Measurements from ENCODE around the gene CALML3. TPM values are rescaled to one million over a fixed set of nuclear protein-coding genes. Genes with fewer than 3 reads are reported as not detected.
A peak's percentile ranks its signal among the peaks of the same experiment; 100 is the strongest.

CALML3 gene
- total RNA-seq, 2 donors from 2014 or later = not detected

DNA sequence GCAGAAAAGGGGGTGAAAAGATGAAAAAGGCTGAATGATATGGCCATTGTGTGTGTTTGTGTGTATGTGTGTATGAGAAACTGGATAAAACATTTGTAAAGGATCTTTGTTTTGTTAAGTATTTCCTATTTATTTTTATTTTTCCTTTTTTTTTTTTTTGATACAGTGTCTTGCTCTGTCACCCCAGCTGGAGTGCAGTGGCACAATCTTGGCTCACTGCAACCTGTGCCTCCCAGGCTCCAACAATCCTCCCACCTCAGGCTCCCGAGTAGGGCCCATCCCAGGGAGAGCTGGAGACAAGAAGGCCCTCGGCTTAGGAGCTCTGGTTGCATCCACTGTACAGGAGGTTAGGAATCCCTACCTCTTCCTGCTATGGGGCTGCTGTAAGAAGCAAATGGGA lies 18.5 kb upstream of the CALML3 start:
- Mint-ChIP-seq H3K9me3 (no peaks in the 10 kb centered on the region), H3K4me1 (ENCODE audit: low read depth) (no peaks in the 10 kb centered on the region), H3K4me3 (no peak overlapping the region), H3K27ac (no peak overlapping the region), H3K27me3 (ENCODE audit: low read depth) (peaks cover 25% of the 10 kb centered on the region), H3K36me3 (ENCODE audit: insufficient read depth in 2 of 2) (no peaks in the 10 kb centered on the region)
- ATAC-seq (replicated peaks in 1 of 2) = no peak
- no peak for DNase-seq

DNA sequence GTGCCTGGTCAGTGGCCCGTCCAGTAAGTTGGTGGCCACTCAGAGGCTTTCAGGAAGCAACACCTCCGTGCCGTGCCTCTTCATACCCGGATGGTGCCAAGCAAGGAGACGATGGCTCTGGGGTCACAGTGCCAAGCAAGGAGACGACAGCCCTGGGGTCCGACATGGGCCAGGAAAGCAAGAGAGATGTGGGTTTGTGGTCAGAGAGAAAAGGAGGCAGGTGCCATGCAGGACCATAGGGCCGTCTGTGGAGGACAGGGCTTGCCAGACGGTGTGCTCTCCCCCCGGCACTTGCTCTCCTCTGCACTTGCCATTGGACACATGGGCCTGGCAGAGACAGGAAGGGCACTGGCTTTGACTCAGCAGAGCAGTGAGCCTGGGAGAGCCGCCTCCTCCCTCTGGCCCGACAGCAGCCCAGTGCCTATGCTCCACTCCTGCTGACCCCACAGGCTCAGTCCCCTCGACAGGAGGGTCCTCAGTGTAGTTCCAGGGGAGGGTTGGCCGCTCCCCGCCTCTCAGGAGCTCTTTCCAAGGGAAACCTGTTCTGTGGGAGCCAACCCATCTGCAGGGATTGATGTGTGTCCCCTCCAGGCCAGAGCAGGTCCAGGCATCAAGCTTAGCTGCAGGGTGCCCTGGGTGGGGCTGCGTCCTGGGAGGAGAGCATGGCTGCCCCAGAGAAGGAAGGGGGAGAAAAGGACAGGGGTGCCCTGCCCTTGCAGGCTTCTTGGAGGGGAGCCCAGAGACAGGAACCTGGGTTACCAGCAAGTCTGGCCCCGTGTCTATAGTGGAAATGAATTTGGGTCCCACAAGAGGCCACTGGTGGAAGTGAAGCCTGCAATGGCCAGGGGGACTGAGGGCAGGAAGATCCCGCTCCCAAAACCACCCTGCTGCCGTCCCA lies 17.8 kb upstream of the CALML3 start:
- H3K36me3 Mint-ChIP-seq (ENCODE audit: insufficient read depth in 2 of 2) = no peaks in the 10 kb centered on the region
- no peaks in the 10 kb centered on the region for H3K4me1 Mint-ChIP-seq (ENCODE audit: low read depth)
- H3K27me3 Mint-ChIP-seq (ENCODE audit: low read depth) = peaks cover 25% of the 10 kb centered on the region
- H3K4me3 Mint-ChIP-seq = no peak overlapping the region
- ATAC-seq (replicated peaks in 1 of 2) (no peak), DNase-seq (no peak)
- no peak overlapping the region for H3K27ac Mint-ChIP-seq
- no peaks in the 10 kb centered on the region for H3K9me3 Mint-ChIP-seq

DNA sequence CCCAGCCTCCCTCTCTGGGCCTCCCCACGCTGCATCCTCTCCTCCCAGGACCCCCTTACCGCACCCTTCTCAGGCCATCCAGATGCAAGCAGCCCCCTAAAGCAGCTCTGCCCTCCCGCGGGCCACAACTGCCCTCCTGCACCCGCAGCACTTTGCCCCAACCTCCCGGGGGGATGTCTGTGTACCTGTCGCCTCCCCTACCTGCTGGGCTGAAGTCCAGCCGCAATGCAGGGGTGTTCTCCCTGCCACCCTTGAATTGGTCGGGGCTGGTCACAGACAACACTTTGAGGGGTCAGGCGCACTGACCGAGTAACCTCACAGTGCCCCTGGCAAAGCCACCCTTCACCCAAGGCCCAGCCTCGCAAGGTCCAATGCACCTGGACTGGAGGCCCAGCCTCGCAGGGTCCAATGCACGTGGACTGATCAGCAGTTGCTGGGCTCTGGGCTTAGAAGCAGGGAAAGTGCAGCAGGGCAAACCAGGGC lies 17.1 kb upstream of the CALML3 start:
- DNase-seq (no peak), ATAC-seq (replicated peaks in 1 of 2) (no peak)
- Mint-ChIP-seq H3K4me3 (no peak overlapping the region), H3K36me3 (ENCODE audit: insufficient read depth in 2 of 2) (no peaks in the 10 kb centered on the region), H3K9me3 (no peaks in the 10 kb centered on the region), H3K27ac (no peak overlapping the region), H3K4me1 (ENCODE audit: low read depth) (peaks cover 3% of the 10 kb centered on the region), H3K27me3 (ENCODE audit: low read depth) (peaks cover 30% of the 10 kb centered on the region)

DNA sequence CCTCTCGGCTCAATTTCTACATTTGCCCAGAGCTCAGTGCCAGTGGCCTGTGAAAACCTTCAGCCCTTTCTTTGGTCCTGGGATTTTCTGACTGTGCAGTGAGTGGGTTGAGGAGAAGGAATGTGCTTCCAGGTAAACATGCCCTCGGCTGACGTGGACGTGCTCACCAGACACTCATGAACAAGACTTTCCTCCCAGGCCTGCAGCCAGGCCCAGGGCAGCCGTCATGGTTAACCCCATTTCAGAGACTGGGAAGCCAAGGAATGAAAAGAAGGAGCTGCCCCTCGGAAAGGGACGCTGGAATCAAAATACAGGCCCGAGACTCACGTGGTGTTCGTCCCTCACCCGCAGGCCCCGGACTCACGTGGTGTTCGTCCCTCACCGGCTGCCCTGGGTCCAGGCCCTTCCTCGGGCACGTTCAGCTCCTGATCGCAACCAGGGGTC lies 16.6 kb upstream of the CALML3 start:
- Mint-ChIP-seq H3K27me3 (ENCODE audit: low read depth) (peaks cover 25% of the 10 kb centered on the region), H3K36me3 (ENCODE audit: insufficient read depth in 2 of 2) (no peaks in the 10 kb centered on the region), H3K9me3 (no peaks in the 10 kb centered on the region), H3K4me3 (no peak overlapping the region), H3K27ac (no peak overlapping the region), H3K4me1 (ENCODE audit: low read depth) (peaks cover 8% of the 10 kb centered on the region)
- ATAC-seq (replicated peaks in 1 of 2) (no peak), DNase-seq (no peak)

DNA sequence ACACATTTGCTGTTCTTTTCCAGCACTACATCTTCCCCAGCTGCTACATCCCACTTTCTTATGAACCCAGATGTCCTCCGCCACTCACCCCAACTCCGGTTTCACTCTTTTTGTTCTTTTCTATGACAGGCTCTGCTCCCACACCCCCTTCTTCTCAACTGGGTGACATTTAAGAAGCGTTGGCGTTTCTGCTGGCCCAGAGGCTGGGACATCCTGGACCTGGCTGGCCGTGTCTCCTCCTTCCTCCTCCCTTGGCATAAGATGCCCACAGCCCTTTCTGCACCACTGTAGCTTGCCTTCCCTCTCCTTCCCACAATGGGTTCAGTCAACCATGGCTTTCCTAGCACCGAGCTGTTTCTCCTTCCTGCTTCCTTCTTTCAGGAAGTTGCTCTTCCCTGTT lies 16.0 kb upstream of the CALML3 start:
- peaks cover 19% of the 10 kb centered on the region for H3K27me3 Mint-ChIP-seq (ENCODE audit: low read depth)
- H3K4me3 Mint-ChIP-seq = no peak overlapping the region
- H3K9me3 Mint-ChIP-seq = no peaks in the 10 kb centered on the region
- DNase-seq (no peak), ATAC-seq (replicated peaks in 1 of 2) (no peak)
- H3K36me3 Mint-ChIP-seq (ENCODE audit: insufficient read depth in 2 of 2) = no peaks in the 10 kb centered on the region
- peaks cover 13% of the 10 kb centered on the region for H3K4me1 Mint-ChIP-seq (ENCODE audit: low read depth)
- no peak overlapping the region for H3K27ac Mint-ChIP-seq

DNA sequence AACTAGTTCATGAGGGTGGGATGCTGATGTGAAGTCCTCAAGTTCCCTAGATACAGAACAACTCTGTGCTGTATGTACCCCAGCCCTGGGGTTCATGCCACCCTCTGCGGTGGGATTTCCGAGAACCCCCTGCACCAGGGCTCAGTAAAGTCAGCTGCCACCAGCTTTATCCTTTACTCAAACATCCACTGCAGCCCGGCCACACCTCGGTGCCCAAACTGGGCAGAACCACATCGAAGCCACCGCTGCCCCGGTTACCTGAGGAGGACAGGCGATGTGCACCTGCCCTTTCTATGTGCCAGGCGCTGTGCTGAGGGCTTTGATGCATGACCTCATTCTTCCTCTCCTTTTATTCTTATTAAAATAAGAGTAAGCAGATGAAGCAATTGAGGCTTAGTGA lies 15.5 kb upstream of the CALML3 start:
- H3K36me3 Mint-ChIP-seq (ENCODE audit: insufficient read depth in 2 of 2) = no peaks in the 10 kb centered on the region
- DNase-seq (no peak), ATAC-seq (replicated peaks in 1 of 2) (no peak)
- no peak overlapping the region for H3K27ac Mint-ChIP-seq
- H3K4me3 Mint-ChIP-seq = no peak overlapping the region
- H3K4me1 Mint-ChIP-seq (ENCODE audit: low read depth) = peaks cover 13% of the 10 kb centered on the region
- peaks cover 19% of the 10 kb centered on the region for H3K27me3 Mint-ChIP-seq (ENCODE audit: low read depth)
- H3K9me3 Mint-ChIP-seq = no peaks in the 10 kb centered on the region

DNA sequence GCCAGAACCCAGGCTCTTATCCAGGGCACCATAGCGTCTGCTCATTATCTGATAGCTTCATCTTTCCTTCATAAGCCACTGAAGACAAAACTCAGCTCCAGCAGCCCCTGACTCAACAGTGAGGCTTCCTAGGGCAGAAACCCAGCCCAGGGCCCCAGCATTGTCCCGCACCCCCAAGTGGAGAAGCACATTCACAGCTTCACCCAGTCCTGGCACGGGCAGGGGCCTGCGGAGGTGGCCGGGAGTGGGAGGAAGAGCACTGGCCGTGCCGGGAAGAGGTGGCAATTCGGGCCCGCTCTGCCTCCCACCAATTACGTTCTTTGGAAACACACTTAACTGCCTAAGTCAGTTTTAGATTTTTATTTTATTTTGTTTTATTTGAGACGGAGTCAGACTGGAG lies 15.1 kb upstream of the CALML3 start:
- DNase-seq (no peak), ATAC-seq (replicated peaks in 1 of 2) (no peak)
- no peak overlapping the region for H3K4me3 Mint-ChIP-seq
- H3K4me1 Mint-ChIP-seq (ENCODE audit: low read depth) = peaks cover 13% of the 10 kb centered on the region
- peaks cover 19% of the 10 kb centered on the region for H3K27me3 Mint-ChIP-seq (ENCODE audit: low read depth)
- no peaks in the 10 kb centered on the region for H3K9me3 Mint-ChIP-seq
- H3K27ac Mint-ChIP-seq = no peak overlapping the region
- no peaks in the 10 kb centered on the region for H3K36me3 Mint-ChIP-seq (ENCODE audit: insufficient read depth in 2 of 2)

DNA sequence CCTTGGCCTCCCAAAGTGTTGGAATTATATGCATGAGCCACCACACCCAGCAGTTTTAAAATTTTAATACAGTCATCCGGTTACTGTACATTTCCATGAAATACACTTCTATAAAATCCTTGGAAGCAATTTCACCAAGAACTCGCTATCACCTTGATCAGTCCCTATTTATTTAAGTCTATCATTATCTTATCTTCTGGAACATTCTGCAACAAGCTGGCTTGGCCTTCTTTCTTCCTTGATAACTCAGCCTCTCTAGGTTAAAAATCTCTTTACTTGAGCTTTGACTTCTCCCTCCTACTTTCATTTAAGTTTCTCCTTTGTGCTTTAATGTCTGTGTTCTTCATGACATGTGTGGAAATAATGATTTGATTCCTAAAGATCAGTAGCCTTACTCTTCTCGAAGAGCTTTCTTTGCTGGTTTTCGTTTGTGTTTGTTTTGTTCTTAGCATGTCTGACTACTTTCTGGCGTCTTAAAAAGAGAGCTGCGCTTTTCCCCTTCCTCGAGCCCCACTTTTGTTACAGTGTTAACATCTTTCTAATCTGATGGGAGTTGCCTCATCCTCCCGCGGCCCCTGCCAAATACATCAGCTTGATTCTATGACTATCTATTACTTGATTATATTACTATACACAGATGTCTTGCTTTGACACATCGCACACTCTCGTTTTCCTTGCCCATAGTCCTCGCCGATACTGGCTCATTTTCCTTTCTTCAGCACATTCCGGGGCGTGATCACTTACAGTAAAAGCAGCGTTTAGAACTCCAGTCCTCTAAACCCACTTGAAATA lies 14.3 kb upstream of the CALML3 start:
- ATAC-seq (replicated peaks in 1 of 2) = no peak
- no peak overlapping the region for H3K4me3 Mint-ChIP-seq
- H3K27ac Mint-ChIP-seq = no peak overlapping the region
- peaks cover 14% of the 10 kb centered on the region for H3K27me3 Mint-ChIP-seq (ENCODE audit: low read depth)
- no peaks in the 10 kb centered on the region for H3K9me3 Mint-ChIP-seq
- H3K36me3 Mint-ChIP-seq (ENCODE audit: insufficient read depth in 2 of 2) = no peaks in the 10 kb centered on the region
- peaks cover 13% of the 10 kb centered on the region for H3K4me1 Mint-ChIP-seq (ENCODE audit: low read depth)
- DNase-seq = no peak

DNA sequence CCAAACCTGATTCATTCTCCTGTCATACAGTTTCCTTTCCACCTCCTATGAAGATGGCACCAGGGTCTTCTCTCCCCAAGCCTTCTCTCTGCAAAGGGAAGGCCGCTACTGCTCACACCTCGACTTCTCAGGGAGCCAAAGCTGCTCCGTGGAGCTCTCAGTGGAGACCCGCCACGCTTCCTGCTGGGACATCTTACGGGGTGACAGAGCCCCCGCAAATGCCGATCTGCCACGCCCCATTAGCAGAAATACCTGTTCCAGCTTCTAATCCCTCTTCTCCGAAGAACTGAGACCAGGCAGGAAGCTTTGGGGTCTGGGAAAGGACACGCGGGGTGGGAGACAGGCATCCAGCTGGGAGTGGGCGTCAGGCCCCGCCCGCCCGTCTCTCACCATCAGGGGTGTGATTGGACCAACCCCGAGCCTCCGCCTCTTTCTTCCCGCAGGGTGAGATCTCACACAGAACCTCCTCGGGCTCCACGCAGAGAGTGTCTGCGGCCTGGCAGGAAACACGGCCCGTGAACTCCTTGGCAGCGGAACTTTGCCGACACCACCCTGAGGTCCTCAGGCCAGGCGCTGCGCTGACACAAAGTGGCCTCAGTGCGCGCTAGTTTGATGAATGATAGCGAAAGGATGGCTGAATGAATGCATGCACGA lies 13.4 kb upstream of the CALML3 start:
- no peak for DNase-seq

DNA sequence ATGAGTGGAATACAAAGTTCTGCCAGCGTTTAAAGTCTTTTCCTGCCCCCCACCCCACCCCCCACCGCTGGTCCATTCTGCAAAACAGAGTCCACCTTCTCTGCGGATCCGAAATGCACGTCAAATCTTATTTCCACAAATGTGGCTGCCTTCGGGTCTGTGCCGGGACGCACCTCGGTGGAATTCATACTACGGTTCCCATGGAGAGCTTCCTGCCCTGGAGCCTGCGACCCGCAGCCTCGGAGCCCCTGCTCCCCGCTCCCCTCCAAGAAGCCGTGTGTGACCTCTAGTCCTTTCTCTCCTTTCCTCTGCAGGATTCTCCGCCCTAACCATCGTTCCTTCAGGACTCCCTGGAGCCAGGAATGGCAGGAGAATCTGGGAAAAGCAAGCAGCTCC lies 12.9 kb upstream of the CALML3 start:
- Mint-ChIP-seq H3K9me3 (peaks cover 0 to 2% of the 10 kb centered on the region in 2 donors), H3K4me3 (peak overlapping the region in 1 of 2 donors; percentile 20), H3K36me3 (ENCODE audit: insufficient read depth in 2 of 2) (no peaks in the 10 kb centered on the region), H3K4me1 (ENCODE audit: low read depth) (peaks cover 13% of the 10 kb centered on the region), H3K27ac (no peak overlapping the region), H3K27me3 (ENCODE audit: low read depth) (peaks cover 8% of the 10 kb centered on the region)
- DNase-seq (no peak), ATAC-seq (replicated peaks in 1 of 2) (no peak)

More for the DNA sequence above, 13.4 kb upstream of the CALML3 start:
- peaks cover 13% of the 10 kb centered on the region for H3K4me1 Mint-ChIP-seq (ENCODE audit: low read depth)
- H3K4me3 Mint-ChIP-seq = no peak overlapping the region
- H3K9me3 Mint-ChIP-seq = peaks cover 0 to under 1% of the 10 kb centered on the region in 2 donors
- H3K27me3 Mint-ChIP-seq (ENCODE audit: low read depth) = peaks cover 8% of the 10 kb centered on the region
- no peak for ATAC-seq (replicated peaks in 1 of 2)
- H3K27ac Mint-ChIP-seq = no peak overlapping the region
- H3K36me3 Mint-ChIP-seq (ENCODE audit: insufficient read depth in 2 of 2) = no peaks in the 10 kb centered on the region

DNA sequence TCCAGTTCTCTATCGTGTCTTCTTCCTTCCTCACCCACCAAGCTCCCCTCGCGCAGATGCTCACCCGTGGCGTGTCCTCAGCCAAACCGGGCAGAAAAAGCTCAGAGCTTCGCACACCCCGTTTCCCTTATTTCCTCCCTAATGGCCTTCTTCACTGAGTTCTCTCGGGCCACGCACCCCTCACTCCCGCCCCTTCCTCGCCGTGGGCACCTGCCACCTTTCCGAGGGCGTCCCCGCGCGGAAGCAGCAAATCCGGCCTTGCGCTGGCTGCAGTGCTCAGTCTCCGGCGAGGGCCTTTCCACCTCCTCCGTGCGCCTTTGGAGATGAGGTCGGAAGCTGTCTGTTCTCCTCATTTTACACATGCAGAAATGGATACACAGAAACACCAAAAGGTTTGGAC lies 12.4 kb upstream of the CALML3 start:
- H3K4me1 Mint-ChIP-seq (ENCODE audit: low read depth) = peaks cover 13% of the 10 kb centered on the region
- no peak for DNase-seq
- H3K27me3 Mint-ChIP-seq (ENCODE audit: low read depth) = peaks cover 8% of the 10 kb centered on the region
- H3K9me3 Mint-ChIP-seq = peaks cover 0 to 2% of the 10 kb centered on the region in 2 donors
- H3K27ac Mint-ChIP-seq = no peak overlapping the region
- peak overlapping the region in 1 of 2 donors; percentile 20 for H3K4me3 Mint-ChIP-seq
- no peak for ATAC-seq (replicated peaks in 1 of 2)
- H3K36me3 Mint-ChIP-seq (ENCODE audit: insufficient read depth in 2 of 2) = no peaks in the 10 kb centered on the region

DNA sequence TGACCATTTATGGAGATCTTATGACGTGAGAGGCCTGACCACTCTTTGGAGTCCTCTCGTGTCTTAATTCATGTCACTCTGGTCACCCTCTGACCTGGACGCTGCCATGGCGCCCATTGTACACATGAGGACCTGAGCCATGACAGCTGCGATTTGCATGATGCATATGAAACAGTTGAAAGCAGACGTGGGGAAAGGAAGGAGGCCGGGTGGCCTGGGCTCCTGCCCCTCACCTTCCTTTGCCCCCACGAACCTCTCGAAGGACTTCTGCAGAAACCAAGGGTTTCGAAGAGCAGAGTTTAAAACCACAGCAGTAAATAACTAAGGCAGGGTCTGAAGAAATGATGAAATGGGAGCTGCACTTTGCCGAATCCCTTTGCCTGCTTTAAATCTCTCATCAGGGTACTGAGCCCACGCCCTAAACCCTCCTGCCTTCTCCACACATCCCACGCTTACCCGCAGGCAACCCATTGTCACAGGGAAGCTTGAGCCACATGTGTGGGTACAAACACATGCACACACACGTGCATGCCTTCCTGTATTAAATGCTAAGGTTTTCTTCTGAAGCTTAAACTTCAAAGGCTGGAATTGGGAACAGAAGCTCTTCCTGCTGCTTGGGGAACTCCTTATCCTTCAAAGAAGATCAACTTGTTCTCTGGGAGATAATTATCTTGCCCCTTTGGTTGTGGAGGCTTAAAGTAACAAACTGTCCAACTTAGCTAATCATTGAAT lies 11.7 kb upstream of the CALML3 start:
- DNase-seq = peak; percentile 17 to 35

More for the DNA sequence above, 11.7 kb upstream of the CALML3 start:
- Mint-ChIP-seq H3K27me3 (ENCODE audit: low read depth) (peaks cover 8% of the 10 kb centered on the region), H3K4me3 (peak overlapping the region in 1 of 2 donors; percentile 8), H3K9me3 (peaks cover 0 to 2% of the 10 kb centered on the region in 2 donors), H3K36me3 (ENCODE audit: insufficient read depth in 2 of 2) (no peaks in the 10 kb centered on the region), H3K4me1 (ENCODE audit: low read depth) (peaks cover 13% of the 10 kb centered on the region), H3K27ac (no peak overlapping the region)
- ATAC-seq (replicated peaks in 1 of 2) = peak; percentile 53 to 71

Data from activated T-cell treated with anti-CD3 and anti-CD28 coated beads, Interleukin-2, amount 50 U/mL, for 72 hours (primary cell).